ENCODE data around the gene SNRPD1.

GRCh38 chr18:21602299-21602587 lies 9.9 kb upstream of the SNRPD1 start:
- TF ChIP-seq POLR2AphosphoS5 (IDR thresholded peaks at IDR 0.05; ENCODE audit: low read depth, low read length) (no peak), FOXP2 (optimal IDR thresholded peaks at IDR 0.05; ENCODE audit: borderline replicate concordance, extremely low read depth, extremely low read length, insufficient read depth) (no peak), TAF1 (IDR thresholded peaks at IDR 0.05; ENCODE audit: borderline replicate concordance, insufficient read depth, low read length) (no peak), SIN3A (IDR thresholded peaks at IDR 0.05; ENCODE audit: borderline replicate concordance, insufficient read depth, low read length) (no peak)
- TF ChIP-seq, protein P1, sequence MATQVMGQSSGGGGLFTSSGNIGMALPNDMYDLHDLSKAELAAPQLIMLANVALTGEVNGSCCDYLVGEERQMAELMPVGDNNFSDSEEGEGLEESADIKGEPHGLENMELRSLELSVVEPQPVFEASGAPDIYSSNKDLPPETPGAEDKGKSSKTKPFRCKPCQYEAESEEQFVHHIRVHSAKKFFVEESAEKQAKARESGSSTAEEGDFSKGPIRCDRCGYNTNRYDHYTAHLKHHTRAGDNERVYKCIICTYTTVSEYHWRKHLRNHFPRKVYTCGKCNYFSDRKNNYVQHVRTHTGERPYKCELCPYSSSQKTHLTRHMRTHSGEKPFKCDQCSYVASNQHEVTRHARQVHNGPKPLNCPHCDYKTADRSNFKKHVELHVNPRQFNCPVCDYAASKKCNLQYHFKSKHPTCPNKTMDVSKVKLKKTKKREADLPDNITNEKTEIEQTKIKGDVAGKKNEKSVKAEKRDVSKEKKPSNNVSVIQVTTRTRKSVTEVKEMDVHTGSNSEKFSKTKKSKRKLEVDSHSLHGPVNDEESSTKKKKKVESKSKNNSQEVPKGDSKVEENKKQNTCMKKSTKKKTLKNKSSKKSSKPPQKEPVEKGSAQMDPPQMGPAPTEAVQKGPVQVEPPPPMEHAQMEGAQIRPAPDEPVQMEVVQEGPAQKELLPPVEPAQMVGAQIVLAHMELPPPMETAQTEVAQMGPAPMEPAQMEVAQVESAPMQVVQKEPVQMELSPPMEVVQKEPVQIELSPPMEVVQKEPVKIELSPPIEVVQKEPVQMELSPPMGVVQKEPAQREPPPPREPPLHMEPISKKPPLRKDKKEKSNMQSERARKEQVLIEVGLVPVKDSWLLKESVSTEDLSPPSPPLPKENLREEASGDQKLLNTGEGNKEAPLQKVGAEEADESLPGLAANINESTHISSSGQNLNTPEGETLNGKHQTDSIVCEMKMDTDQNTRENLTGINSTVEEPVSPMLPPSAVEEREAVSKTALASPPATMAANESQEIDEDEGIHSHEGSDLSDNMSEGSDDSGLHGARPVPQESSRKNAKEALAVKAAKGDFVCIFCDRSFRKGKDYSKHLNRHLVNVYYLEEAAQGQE (IDR thresholded peaks at IDR 0.05; ENCODE audit: insufficient read depth in 1 of 2, low read depth in 2 of 2, low read length in 2 of 2), result no peak

Data from PFSK-1 (cell line).